ENCODE data around the gene MOCOS. TPM values are rescaled to one million over a fixed set of nuclear protein-coding genes. Genes with fewer than 3 reads are reported as not detected.

The MOCOS gene
- total RNA-seq, 4 donors from 2014 or later: 0.46 to 2.8 (median 0.73) TPM

DNA sequence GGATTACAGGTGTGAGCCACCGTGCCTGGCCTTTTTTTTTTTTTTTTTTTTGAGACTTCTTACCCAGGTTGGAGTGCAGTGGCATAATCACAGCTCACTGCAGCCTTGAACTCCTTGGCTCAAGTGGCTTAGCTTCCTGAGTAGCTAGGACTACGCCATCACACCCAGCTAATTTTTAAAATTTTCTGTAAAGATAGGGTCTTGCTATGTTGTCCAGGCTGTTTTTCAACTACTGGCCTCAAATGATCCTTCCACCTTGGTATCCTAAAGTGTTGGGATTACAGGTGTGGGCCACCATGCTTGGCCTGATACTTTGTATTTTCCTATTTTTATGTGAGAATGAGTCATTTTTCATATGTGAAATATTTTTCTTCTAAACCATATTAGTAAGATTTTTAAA, 43.9 kb upstream of the MOCOS start:
- ATAC-seq: no peak
- in situ Hi-C loops (cut with MboI; ENCODE audit: low sequenced_read_pairs in 4 of 4): no loop called here

GRCh38 chr18:36149514-36150289, 37.6 kb upstream of the MOCOS start:
- Histone ChIP-seq H3K27me3 (no peaks in the 10 kb centered on the region), H3K4me3 (no peak overlapping the region), H3K27ac (no peak overlapping the region), H3K4me1 (no peaks in the 10 kb centered on the region), H3K9me3 (no peaks in the 10 kb centered on the region), H3K36me3 (peaks cover 4 to 73% of the 10 kb centered on the region in 2 donors)
- no peak for TF ChIP-seq POLR2A (IDR thresholded peaks at IDR 0.05)
- TF ChIP-seq, protein P1, sequence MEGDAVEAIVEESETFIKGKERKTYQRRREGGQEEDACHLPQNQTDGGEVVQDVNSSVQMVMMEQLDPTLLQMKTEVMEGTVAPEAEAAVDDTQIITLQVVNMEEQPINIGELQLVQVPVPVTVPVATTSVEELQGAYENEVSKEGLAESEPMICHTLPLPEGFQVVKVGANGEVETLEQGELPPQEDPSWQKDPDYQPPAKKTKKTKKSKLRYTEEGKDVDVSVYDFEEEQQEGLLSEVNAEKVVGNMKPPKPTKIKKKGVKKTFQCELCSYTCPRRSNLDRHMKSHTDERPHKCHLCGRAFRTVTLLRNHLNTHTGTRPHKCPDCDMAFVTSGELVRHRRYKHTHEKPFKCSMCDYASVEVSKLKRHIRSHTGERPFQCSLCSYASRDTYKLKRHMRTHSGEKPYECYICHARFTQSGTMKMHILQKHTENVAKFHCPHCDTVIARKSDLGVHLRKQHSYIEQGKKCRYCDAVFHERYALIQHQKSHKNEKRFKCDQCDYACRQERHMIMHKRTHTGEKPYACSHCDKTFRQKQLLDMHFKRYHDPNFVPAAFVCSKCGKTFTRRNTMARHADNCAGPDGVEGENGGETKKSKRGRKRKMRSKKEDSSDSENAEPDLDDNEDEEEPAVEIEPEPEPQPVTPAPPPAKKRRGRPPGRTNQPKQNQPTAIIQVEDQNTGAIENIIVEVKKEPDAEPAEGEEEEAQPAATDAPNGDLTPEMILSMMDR (IDR thresholded peaks at IDR 0.05 in 4 of 5, conservative IDR thresholded peaks at IDR 0.05 in 1 of 5): no peak
- intact Hi-C loops (cut with DNase I; ENCODE audit: low total_unique reads) (no loop called here), in situ Hi-C loops (cut with MboI; ENCODE audit: low sequenced_read_pairs in 4 of 4) (no loop called here)
- no peak for DNase-seq
- no peak for ATAC-seq

More for the DNA sequence above, 43.9 kb upstream of the MOCOS start:
- intact Hi-C loops (cut with DNase I; ENCODE audit: low total_unique reads): no loop called here
- Histone ChIP-seq H3K4me3 (no peak overlapping the region), H3K9me3 (no peaks in the 10 kb centered on the region), H3K27me3 (no peaks in the 10 kb centered on the region), H3K27ac (no peak overlapping the region), H3K4me1 (no peaks in the 10 kb centered on the region), H3K36me3 (peaks cover 4 to 94% of the 10 kb centered on the region in 2 donors)
- TF ChIP-seq, protein P1 (IDR thresholded peaks at IDR 0.05 in 4 of 5, conservative IDR thresholded peaks at IDR 0.05 in 1 of 5): no peak
- no peak for TF ChIP-seq POLR2A (IDR thresholded peaks at IDR 0.05)
- DNase-seq: no peak

- Histone ChIP-seq H3K9me3 (no peaks in the 10 kb centered on the region), H3K36me3 (peaks cover 6 to 71% of the 10 kb centered on the region in 2 donors), H3K27me3 (no peaks in the 10 kb centered on the region), H3K4me1 (no peaks in the 10 kb centered on the region), H3K27ac (no peak overlapping the region), H3K4me3 (no peak overlapping the region)
- intact Hi-C loops (cut with DNase I; ENCODE audit: low total_unique reads): no loop called here
- ATAC-seq (no peak), DNase-seq (no peak)
- TF ChIP-seq, protein P1 (IDR thresholded peaks at IDR 0.05 in 4 of 5, conservative IDR thresholded peaks at IDR 0.05 in 1 of 5): no peak
- TF ChIP-seq POLR2A (IDR thresholded peaks at IDR 0.05): no peak
- in situ Hi-C loops (cut with MboI; ENCODE audit: low sequenced_read_pairs in 4 of 4): no loop called here
Observed at GRCh38 chr18:36152781-36153180, 34.5 kb upstream of the MOCOS start.

DNA sequence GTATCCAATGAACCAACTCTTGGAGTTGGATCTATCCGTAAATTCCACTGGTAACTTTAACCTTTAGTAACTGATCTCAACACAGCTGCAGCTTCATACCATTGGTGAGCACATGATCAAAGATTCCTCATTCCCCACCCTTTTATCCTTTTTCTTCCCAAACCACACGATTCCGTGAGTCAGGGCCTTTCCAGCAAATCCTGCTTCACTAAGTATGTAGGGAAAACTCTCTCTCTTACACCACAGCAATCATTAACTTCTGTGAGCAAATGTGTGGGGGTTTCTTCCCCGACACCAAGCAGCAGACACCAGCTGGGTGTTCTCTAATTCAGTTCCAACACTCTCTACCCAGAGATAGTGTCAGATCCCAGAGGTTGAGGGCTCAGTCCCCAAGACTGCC, 34.1 kb upstream of the MOCOS start:
- Histone ChIP-seq H3K27me3 (no peaks in the 10 kb centered on the region), H3K36me3 (peaks cover 6 to 71% of the 10 kb centered on the region in 2 donors), H3K4me3 (no peak overlapping the region), H3K9me3 (no peaks in the 10 kb centered on the region), H3K27ac (no peak overlapping the region), H3K4me1 (no peaks in the 10 kb centered on the region)
- TF ChIP-seq, protein P1 (IDR thresholded peaks at IDR 0.05 in 4 of 5, conservative IDR thresholded peaks at IDR 0.05 in 1 of 5): no peak
- TF ChIP-seq POLR2A (IDR thresholded peaks at IDR 0.05): no peak
- no peak for ATAC-seq
- in situ Hi-C loops (cut with MboI; ENCODE audit: low sequenced_read_pairs in 4 of 4): no loop called here
- intact Hi-C loops (cut with DNase I; ENCODE audit: low total_unique reads): no loop called here
- no peak for DNase-seq
